Measurements from ENCODE around the gene TACSTD2.
"Not testable (repeated sequence)": the region's sequence is repeated elsewhere in the genome, so short reads cannot be mapped to it uniquely, and the experiment has no call there.

Gene TACSTD2

GRCh38 chr1:58586271-58586670, 9.2 kb upstream of the TACSTD2 start:
- DNase-seq = no peak

GRCh38 chr1:58585581-58586151, 8.6 kb upstream of the TACSTD2 start:
- peak; percentile 63 for DNase-seq

DNA sequence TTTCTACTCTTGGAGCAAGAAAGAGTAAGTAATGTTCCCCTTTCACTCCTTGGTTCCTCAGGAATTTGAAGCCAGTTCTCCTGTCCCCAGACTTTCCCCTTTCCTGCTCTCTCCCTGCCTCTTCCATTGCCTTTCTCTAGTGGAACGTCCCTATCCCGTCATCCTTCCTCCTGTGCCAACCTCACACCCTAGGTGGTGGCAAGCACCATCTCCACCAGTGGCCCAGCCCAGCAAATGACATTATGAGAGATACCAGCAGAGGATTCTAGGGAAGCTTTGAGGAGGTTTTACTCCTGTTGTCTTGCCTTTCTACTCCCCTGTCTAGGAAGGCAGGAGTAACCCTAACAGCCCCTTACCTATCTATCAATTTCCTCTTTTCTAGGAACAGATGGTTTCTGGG, 8.1 kb upstream of the TACSTD2 start:
- no peak for DNase-seq

DNA sequence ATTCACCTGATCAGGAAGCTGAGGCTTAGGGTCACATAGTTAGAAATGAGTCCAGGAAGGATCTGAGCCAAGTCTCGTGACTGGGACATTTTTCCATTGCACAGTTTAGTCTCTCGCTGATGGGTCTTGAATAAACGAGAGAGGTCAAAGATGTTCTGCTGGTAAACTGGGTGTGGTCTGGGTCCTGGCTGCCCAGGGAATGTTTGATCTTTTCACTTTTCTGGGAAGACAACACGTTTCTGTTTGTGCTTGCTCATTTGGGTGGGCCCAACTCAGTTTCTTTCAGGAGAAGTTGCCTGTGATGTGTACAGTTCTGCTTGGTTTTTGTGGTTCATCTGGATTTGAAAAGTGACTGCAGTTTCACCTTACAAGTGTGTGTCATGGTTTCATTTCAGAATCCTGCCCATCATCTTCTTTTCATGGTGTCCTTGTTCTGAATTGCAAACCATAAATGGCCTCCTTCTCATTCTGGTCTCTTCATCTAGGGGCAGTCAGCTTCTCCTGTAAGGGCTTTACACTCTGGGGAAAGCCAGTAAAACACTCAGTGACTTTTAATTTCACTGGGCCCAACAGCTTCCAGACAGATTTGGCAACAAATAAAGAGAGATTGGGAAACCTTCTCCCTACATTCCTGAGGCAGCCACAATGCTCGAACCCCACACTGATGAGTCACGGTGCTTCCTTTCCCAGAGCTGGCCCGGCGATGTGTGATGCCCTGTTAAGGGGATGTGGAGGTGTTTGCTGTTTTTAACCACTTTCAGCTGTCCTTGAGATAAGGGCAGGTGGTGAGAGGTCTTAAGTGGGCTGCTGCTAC, 7.2 kb upstream of the TACSTD2 start:
- peak; percentile 95 for DNase-seq

DNA sequence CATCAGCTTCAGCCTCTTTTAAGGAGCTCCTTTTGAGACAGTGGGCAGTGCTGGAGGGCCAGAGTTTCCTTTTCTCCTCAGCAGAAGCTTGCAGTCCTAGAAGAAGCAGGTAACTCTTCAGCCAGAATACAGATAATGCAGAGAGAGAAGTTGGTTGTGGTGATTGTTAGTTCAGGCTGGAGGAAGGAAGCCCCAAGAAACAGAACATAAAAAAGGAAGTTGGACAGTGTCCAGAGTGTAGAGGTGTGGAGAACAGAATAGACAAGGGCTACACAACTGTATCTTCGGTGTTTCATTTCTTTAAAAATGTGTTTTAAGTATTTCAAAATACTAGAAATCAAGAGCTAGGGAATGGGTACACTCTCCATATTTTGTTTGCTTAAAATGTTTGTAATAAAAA, 6.4 kb upstream of the TACSTD2 start:
- DNase-seq = peak; percentile 33

DNA sequence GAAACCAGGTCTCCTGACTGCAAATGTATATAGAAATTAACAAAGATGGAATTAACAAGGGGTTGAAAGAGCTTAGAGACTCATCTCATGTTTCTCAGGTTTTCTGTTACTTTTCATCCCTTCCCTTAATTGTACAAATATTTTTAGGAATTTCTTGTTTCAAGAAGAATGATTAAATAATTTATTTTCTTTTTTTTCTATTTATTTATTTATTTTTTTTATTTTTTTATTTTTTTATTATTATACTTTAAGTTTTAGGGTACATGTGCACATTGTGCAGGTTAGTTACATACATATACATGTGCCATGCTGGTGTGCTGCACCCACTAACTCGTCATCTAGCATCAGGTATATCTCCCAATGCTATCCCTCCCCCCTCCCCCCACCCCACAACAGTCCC, 5.1 kb upstream of the TACSTD2 start:
- DNase-seq = not testable (repeated sequence)

DNA sequence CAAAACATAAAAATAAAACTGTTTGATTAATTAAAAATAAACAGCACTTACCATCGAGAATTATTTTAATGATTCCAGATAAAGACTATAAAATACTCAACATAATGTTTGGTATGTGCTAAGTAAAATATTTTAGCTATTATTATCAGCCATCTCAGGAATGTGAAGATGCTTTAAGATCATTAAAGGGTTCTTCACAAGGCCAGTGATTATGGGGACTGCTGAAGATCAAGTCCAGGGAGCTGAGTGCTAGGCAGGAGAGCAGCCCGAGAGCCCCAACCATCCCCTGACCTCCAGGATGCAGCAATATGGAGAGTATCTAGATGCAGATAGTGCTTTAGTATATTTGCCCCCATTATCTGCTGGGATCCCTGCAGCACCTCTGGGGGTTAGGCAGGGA, 4.6 kb upstream of the TACSTD2 start:
- no peak for DNase-seq

- no peak for DNase-seq
Measured at GRCh38 chr1:58580186-58580585, 3.1 kb upstream of the TACSTD2 start.

DNA sequence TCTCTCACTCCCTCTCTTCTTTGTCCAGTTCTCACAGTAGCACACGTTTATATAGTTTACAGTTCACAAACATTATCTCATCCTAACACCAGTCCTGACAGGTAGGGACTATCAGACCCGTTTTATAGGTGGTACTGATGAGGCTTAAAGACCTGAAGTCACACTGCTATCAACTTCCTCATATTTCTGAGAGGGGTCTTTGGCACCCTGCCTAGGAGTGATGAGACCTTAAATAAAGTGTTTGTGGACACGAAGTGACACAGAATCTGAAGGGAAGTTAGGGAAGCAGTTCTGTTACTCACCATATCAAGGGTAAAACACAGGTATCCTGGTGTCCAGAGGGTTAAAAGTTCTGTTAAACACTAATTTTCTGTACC, 590 bp upstream of the TACSTD2 start:
- DNase-seq = no peak

GRCh38 chr1:58576325-58576726, 726 bp downstream of the TACSTD2 start:
- DNase-seq = no peak

GRCh38 chr1:58575551-58576324, 1.3 kb downstream of the TACSTD2 start:
- peak; percentile 27 for DNase-seq

- no peak for DNase-seq
Measured at GRCh38 chr1:58574816-58575215, 2.2 kb downstream of the TACSTD2 start.

GRCh38 chr1:58573705-58574591, 3.1 kb downstream of the TACSTD2 start:
- peak; percentile 40 for DNase-seq

DNA sequence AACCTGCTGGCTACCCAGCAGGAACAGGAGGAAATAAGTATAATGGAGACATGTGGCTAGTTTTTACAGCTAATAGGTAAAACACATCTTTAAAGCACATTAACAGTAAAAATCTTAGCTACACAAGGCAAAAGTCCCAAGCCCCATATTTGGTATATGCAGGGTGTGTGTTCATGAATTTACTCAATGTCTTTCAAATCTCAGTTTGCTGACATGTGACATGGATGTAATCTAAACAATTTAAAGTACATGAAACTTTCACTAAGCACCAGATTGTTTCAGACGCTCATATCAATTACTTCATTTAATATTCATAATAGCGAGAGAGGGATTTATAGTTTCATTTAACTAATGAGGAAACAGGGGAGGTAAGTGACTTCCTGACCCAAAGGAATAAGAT, 3.9 kb downstream of the TACSTD2 start:
- no peak for DNase-seq

DNA sequence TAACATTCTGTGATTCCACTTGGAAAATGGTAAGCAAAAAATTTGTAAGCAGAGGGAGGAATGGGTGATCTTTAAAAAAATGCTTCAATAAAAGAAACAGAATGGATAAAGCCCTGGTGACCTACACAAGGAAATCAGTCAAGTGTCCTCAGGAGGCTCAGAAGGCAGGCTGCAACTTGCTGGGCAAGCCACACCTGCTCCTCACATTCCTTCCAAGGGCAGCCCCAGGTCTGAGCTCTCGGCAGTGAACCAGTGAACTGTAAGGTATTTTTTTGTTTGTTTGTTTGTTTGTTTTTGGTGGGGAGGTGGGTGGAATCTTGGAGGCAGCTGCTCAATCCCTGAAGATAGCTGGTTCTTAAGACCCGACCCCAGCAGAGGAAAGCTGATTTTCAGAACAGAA, 4.4 kb downstream of the TACSTD2 start:
- no peak for DNase-seq

DNA sequence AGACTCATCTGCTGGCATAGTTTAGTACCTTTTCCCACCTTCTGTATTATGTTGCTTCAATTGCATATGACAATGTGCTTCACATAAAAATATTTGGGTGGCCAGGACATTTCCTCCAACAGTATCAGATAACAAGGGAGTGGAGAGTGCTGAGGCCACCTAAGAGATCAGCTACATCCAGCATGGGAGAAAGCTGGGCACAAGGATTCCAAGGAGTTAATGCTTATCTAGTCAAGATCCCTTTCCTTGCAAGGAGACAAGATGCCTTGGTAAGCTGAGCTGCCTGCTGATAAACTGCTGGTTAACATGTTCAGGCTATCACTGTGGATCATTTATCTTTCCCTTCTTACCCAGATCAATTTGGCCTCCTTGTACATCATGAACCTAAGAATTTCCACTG, 5.4 kb downstream of the TACSTD2 start:
- DNase-seq = no peak

- DNase-seq = no peak
Measured at GRCh38 chr1:58570817-58571216, 6.2 kb downstream of the TACSTD2 start.

- no peak for DNase-seq
Measured at GRCh38 chr1:58570094-58570493, 7.0 kb downstream of the TACSTD2 start.

DNA sequence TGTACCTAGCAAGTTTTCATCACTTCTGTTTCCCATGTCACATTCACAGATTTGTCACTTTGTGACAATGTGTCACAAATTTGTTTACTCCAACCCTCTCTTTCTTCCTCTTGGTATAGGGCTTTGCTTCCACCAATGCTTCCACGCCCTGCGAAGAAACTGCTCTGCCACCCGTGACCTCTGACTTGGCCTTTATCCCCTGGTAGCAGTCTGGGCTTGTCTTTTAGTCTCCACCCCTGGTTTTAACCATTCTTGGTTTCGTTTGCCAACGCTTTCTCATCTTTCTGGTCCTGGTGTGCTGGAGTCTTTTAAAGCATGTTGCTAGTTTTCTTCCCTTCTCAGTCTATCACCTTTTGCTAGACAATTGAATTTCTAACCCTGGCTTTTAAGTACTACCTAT, 8.1 kb downstream of the TACSTD2 start:
- no peak for DNase-seq

- DNase-seq = no peak
Measured at GRCh38 chr1:58568271-58568860, 8.7 kb downstream of the TACSTD2 start.

GRCh38 chr1:58566339-58566738, 10.7 kb downstream of the TACSTD2 start:
- DNase-seq = no peak

DNA sequence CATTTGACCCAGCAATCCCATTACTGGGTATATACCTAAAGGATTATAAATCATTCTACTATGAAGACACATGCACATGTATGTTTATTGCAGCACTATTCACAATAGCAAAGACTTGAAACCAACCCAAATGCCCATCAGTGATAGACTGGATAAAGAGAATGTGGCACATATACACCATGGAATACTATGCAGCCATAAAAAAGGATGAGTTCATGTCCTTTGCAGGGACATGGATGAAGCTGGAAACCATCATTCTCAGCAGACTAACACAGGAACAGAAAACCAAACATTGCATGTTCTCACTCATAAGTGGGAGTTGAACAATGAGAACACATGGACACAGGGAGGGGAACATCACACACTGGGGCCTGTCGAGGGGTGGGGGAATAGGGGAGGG, 13.3 kb downstream of the TACSTD2 start:
- DNase-seq = not testable (repeated sequence)

DNA sequence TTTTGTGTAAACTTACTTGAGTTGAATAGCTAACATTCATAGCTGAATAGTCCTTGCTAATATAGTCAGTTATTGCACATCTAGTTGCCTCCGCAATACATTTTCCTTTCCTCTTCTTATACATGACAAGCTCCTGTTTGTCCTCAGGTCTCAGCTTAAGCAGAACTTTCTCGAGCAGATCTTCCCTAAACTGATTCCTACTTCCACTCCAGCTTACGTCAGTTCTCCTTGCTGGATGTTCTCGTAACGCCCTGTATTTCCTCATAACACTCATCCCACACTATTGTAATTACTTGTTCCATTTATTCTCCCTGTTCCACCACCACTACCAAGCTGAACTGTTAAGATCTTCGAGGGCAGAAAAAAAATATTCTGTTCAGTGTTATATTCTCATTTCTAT, 15.4 kb downstream of the TACSTD2 start:
- no peak for DNase-seq

All from kidney glomerular epithelial cell (primary cell).